Neural progenitor cell (in vitro differentiated cells): ENCODE results near the gene CD48. TPM values are rescaled to one million over a fixed set of nuclear protein-coding genes. Genes with fewer than 3 reads are reported as not detected.

Source experiments
- DNase-seq: peaks from one replicate; pipeline ENCODE4 v3.0.0-alpha.2; 2016; ENCODE audit warnings: low spot score
- H2AFZ ChIP-seq: fragments of 200-600 bp; sonication (generic); replicated peaks from 2 replicates; pipeline ENCODE4 v1.6.1; 2016; ENCODE audit warnings: antibody characterized with exemption
- H3F3A ChIP-seq: fragments of 200-600 bp; sonication (generic); 2 replicates; pipeline ENCODE4 v1.6.1; 2016; ENCODE audit warnings: antibody characterized with exemption, low read depth
- H3K27ac ChIP-seq: fragments of 200-600 bp; sonication (generic); 2 replicates; pipeline ENCODE4 v1.5.1; 2016; ENCODE audit warnings: mild to moderate bottlenecking
- H3K27me3 ChIP-seq: fragments of 200-600 bp; sonication (generic); 2 replicates; pipeline ENCODE4 v1.6.1; 2016; ENCODE audit warnings: mild to moderate bottlenecking, moderate library complexity
- H3K36me3 ChIP-seq: fragments of 200-600 bp; sonication (generic); 2 replicates; pipeline ENCODE4 v1.5.1; 2016
- H3K4me1 ChIP-seq: fragments of 200-600 bp; sonication (generic); 2 replicates; pipeline ENCODE4 v1.6.1; 2016; ENCODE audit warnings: mixed run types
- H3K4me2 ChIP-seq: fragments of 200-600 bp; sonication (generic); 2 replicates; pipeline ENCODE4 v1.6.1; 2016
- H3K4me3 ChIP-seq: fragments of 200-600 bp; sonication (generic); 2 replicates; pipeline ENCODE4 v1.5.1; 2016
- H3K79me2 ChIP-seq: fragments of 200-600 bp; sonication (generic); 2 replicates; pipeline ENCODE4 v1.6.1; 2016; ENCODE audit warnings: low read depth
- H3K9ac ChIP-seq: fragments of 200-600 bp; sonication (generic); 2 replicates; pipeline ENCODE4 v1.6.1; 2016
- H3K9me3 ChIP-seq: fragments of 200-600 bp; sonication (generic); 2 replicates; pipeline ENCODE4 v1.5.1; 2016; ENCODE audit warnings: low read depth
- H4K20me1 ChIP-seq: fragments of 200-600 bp; sonication (generic); 2 replicates; pipeline ENCODE4 v1.6.1; 2016; ENCODE audit warnings: low read depth
- H3K27ac Mint-ChIP-seq: 3 replicates; pipeline ENCODE4 v1.8.0; 2021; ENCODE audit warnings: mixed read lengths
- H3K27me3 Mint-ChIP-seq: 2 replicates; pipeline ENCODE4 v1.8.0; 2022; ENCODE audit warnings: low read depth, mild to moderate bottlenecking, inconsistent platforms, moderate library complexity, mixed read lengths; ENCODE audit not compliant: insufficient read depth
- H3K36me3 Mint-ChIP-seq: 3 replicates; pipeline ENCODE4 v1.8.0; 2021; ENCODE audit warnings: mixed read lengths
- H3K4me1 Mint-ChIP-seq: 3 replicates; pipeline ENCODE4 v1.8.0; 2021; ENCODE audit warnings: mixed read lengths
- H3K4me3 Mint-ChIP-seq: 3 replicates; pipeline ENCODE4 v1.8.0; 2021; ENCODE audit warnings: mild to moderate bottlenecking, moderate library complexity, mixed read lengths
- H3K9me3 Mint-ChIP-seq: 3 replicates; pipeline ENCODE4 v1.8.0; 2020; ENCODE audit warnings: mixed read lengths
- EZH2 ChIP-seq: fragments of 200-600 bp; sonication (generic); IDR thresholded peaks from 2 replicates; pipeline ENCODE4 v1.6.1; 2017; ENCODE audit warnings: antibody characterized with exemption, mild to moderate bottlenecking, moderate library complexity
- EZH2phosphoT487 ChIP-seq: fragments of 200-600 bp; sonication (generic); IDR thresholded peaks from 2 replicates; pipeline ENCODE4 v1.6.1; 2017; ENCODE audit warnings: antibody characterized with exemption
- total RNA-seq: library from RNA; depleted of rRNA; stranded (reverse); fragments of >200 nt; gene quantifications from 2 replicates; pipeline ENCODE4 v1.2.3, GENCODE V29; 2015; ENCODE audit warnings: low replicate concordance
- TF ChIP-seq, protein P1 (sequence below): fragments of 200-600 bp; sonication (generic); IDR thresholded peaks from 2 replicates; pipeline ENCODE4 v1.5.1; 2017; ENCODE audit warnings: antibody characterized with exemption, mild to moderate bottlenecking

The CD48 gene
- total RNA-seq, 1 donor from 2014 or later: not detected

DNA sequence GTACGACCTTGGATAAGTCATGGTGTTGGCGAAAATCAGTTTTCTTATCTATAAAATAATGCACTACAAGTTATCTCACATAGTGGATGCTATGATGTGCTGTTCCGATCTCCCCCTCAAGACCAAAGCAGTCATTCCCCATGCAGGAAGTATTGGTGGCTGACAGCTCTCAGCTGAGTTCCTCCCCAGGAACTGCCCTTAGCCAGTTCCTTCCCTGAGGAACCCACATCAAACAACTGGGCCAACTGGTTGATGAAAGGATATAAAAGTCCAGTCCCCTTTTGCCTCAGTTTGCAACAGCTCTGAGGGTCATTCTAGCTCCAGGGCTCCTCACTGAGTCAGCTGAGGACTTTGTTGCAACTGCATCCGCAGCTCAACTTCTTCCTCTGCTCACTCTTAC is 48.7 kb downstream of the CD48 start:
- TF ChIP-seq, protein P1, sequence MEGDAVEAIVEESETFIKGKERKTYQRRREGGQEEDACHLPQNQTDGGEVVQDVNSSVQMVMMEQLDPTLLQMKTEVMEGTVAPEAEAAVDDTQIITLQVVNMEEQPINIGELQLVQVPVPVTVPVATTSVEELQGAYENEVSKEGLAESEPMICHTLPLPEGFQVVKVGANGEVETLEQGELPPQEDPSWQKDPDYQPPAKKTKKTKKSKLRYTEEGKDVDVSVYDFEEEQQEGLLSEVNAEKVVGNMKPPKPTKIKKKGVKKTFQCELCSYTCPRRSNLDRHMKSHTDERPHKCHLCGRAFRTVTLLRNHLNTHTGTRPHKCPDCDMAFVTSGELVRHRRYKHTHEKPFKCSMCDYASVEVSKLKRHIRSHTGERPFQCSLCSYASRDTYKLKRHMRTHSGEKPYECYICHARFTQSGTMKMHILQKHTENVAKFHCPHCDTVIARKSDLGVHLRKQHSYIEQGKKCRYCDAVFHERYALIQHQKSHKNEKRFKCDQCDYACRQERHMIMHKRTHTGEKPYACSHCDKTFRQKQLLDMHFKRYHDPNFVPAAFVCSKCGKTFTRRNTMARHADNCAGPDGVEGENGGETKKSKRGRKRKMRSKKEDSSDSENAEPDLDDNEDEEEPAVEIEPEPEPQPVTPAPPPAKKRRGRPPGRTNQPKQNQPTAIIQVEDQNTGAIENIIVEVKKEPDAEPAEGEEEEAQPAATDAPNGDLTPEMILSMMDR: no peak
- TF ChIP-seq EZH2 (no peak), EZH2phosphoT487 (no peak)
- Mint-ChIP-seq H3K4me1 (no peaks in the 10 kb centered on the region), H3K4me3 (no peak overlapping the region), H3K36me3 (no peaks in the 10 kb centered on the region), H3K27ac (no peak overlapping the region), H3K27me3 (no peaks in the 10 kb centered on the region), H3K9me3 (peaks cover 6% of the 10 kb centered on the region)
- no peak overlapping the region for H3K27ac ChIP-seq
- DNase-seq: no peak
- H3K27me3 ChIP-seq: no peaks in the 10 kb centered on the region
- H3K4me1 ChIP-seq: no peaks in the 10 kb centered on the region
- H3K9me3 ChIP-seq: no peaks in the 10 kb centered on the region
- H3K4me2 ChIP-seq: no peak overlapping the region
- H4K20me1 ChIP-seq: no peaks in the 10 kb centered on the region
- H2AFZ ChIP-seq: no peak overlapping the region
- H3K9ac ChIP-seq: no peak overlapping the region
- no peak overlapping the region for H3K4me3 ChIP-seq
- H3K36me3 ChIP-seq: no peaks in the 10 kb centered on the region
- H3K79me2 ChIP-seq: no peaks in the 10 kb centered on the region
- H3F3A ChIP-seq: no peaks in the 10 kb centered on the region

DNA sequence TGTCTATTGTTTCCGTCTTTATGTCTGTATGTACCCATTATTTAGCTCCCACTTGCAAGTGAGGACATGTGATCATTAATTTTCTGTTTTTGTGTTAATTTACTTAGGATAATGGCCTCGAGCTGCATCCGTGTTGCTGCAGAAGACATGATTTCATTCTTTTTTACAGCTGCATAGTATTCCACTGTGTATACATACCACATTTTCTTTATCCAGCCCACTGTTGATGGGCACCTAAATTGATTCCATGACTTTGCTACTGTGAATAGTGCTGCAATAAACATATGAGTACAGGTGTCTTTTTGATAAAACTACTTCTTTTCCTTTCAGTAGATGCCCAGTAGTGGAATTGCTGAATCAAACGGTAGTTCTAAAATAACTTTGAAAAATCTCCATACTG is 52.1 kb downstream of the CD48 start:
- H3K4me1 ChIP-seq: peaks cover 6% of the 10 kb centered on the region
- H3K79me2 ChIP-seq: no peaks in the 10 kb centered on the region
- Mint-ChIP-seq H3K27me3 (no peaks in the 10 kb centered on the region), H3K4me3 (no peak overlapping the region), H3K9me3 (peaks cover 3% of the 10 kb centered on the region), H3K4me1 (no peaks in the 10 kb centered on the region), H3K27ac (no peak overlapping the region), H3K36me3 (no peaks in the 10 kb centered on the region)
- no peaks in the 10 kb centered on the region for H3K36me3 ChIP-seq
- no peak for DNase-seq
- no peaks in the 10 kb centered on the region for H3F3A ChIP-seq
- no peaks in the 10 kb centered on the region for H4K20me1 ChIP-seq
- TF ChIP-seq EZH2: no peak
- TF ChIP-seq, protein P1: no peak
- no peak for TF ChIP-seq EZH2phosphoT487
- no peak overlapping the region for H3K4me2 ChIP-seq
- no peaks in the 10 kb centered on the region for H3K27me3 ChIP-seq
- no peaks in the 10 kb centered on the region for H3K9me3 ChIP-seq
- H3K4me3 ChIP-seq: no peak overlapping the region
- no peak overlapping the region for H3K27ac ChIP-seq
- no peak overlapping the region for H3K9ac ChIP-seq
- H2AFZ ChIP-seq: no peak overlapping the region

DNA sequence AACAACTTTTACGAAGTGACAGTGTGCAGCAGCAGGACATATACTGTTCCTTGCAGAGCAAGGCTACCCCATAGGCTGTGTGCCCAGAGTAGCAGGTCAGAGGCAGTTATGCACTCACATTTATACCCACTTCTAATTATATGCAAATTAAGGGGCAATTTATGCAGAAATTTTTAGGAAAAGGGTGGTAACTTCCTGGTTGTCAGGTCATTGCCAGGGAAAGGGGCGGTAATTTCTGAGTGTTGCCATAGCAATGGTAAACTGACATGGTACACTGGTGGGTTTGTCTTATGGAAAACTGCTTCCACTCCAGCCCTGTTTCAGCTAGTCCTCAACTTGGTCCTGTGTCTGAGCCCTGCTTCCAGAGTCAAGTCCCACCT is 52.8 kb downstream of the CD48 start:
- no peaks in the 10 kb centered on the region for H3K27me3 ChIP-seq
- H3K4me1 ChIP-seq: peaks cover 6% of the 10 kb centered on the region
- no peak overlapping the region for H3K27ac ChIP-seq
- TF ChIP-seq, protein P1: no peak
- TF ChIP-seq EZH2phosphoT487 (no peak), EZH2 (no peak)
- no peak overlapping the region for H3K4me3 Mint-ChIP-seq
- no peaks in the 10 kb centered on the region for H3K79me2 ChIP-seq
- H3K4me3 ChIP-seq: no peak overlapping the region
- no peak overlapping the region for H3K27ac Mint-ChIP-seq
- no peaks in the 10 kb centered on the region for H3K9me3 ChIP-seq
- H3K4me2 ChIP-seq: no peak overlapping the region
- no peaks in the 10 kb centered on the region for H3K36me3 ChIP-seq
- no peak for DNase-seq
- no peaks in the 10 kb centered on the region for H4K20me1 ChIP-seq
- H3K4me1 Mint-ChIP-seq: no peaks in the 10 kb centered on the region
- no peaks in the 10 kb centered on the region for H3F3A ChIP-seq
- H3K9ac ChIP-seq: no peak overlapping the region
- H3K36me3 Mint-ChIP-seq: no peaks in the 10 kb centered on the region
- peaks cover 3% of the 10 kb centered on the region for H3K9me3 Mint-ChIP-seq
- no peak overlapping the region for H2AFZ ChIP-seq
- no peaks in the 10 kb centered on the region for H3K27me3 Mint-ChIP-seq
